ENCODE measurements around the gene NTMT2. TPM values are rescaled to one million over a fixed set of nuclear protein-coding genes. Genes with fewer than 3 reads are reported as not detected.

Gene NTMT2
- total RNA-seq, 6 donors from 2014 or later = not detected

- Histone ChIP-seq H3K27me3 (no peaks in the 10 kb centered on the region), H3K9me3 (peaks cover 0 to 8% (median 1%) of the 10 kb centered on the region in 4 donors), H3K4me1 (no peaks in the 10 kb centered on the region), H3K36me3 (no peaks in the 10 kb centered on the region), H3K4me3 (no peak overlapping the region), H3K27ac (no peak overlapping the region)
- no peak for DNase-seq
- TF ChIP-seq POLR2A (IDR thresholded peaks at IDR 0.05) (no peak), CTCF (IDR thresholded peaks at IDR 0.05) (no peak), POLR2AphosphoS5 (IDR thresholded peaks at IDR 0.05) (no peak)
- 30 to 41% methylated on average over 2 of the region's 2 CpGs for WGBS, 2 donors
- no peak for ATAC-seq (ENCODE audit: low FRiP score in 2 of 2)
Measured at GRCh38 chr1:170150016-170150415, 4.3 kb downstream of the NTMT2 start.

- no peak for DNase-seq
- Histone ChIP-seq H3K4me3 (no peak overlapping the region), H3K27ac (no peak overlapping the region), H3K27me3 (no peaks in the 10 kb centered on the region), H3K4me1 (no peaks in the 10 kb centered on the region), H3K36me3 (no peaks in the 10 kb centered on the region), H3K9me3 (peaks cover 0 to 8% (median 1%) of the 10 kb centered on the region in 4 donors)
- no peak for ATAC-seq (ENCODE audit: low FRiP score in 2 of 2)
- TF ChIP-seq POLR2A (IDR thresholded peaks at IDR 0.05) (no peak), CTCF (IDR thresholded peaks at IDR 0.05) (no peak)
- 77 to 85% methylated on average over 2 of the region's 2 CpGs for WGBS, 2 donors
Measured at GRCh38 chr1:170150921-170151320, 5.2 kb downstream of the NTMT2 start.

GRCh38 chr1:170153417-170153816, 7.7 kb downstream of the NTMT2 start:
- no peak for DNase-seq

GRCh38 chr1:170155055-170155454, 9.3 kb downstream of the NTMT2 start:
- DNase-seq = no peak
- no peaks in the 10 kb centered on the region for H3K4me1 ChIP-seq
- H3K36me3 ChIP-seq = no peaks in the 10 kb centered on the region
- ATAC-seq (ENCODE audit: low FRiP score in 2 of 2) = no peak
- 81 to 100% methylated on average over 1 of the region's 1 CpG for WGBS, 2 donors
- H3K9me3 ChIP-seq = peaks cover 0 to 8% (median 1%) of the 10 kb centered on the region in 4 donors
- TF ChIP-seq CTCF (IDR thresholded peaks at IDR 0.05) (no peak), POLR2AphosphoS5 (IDR thresholded peaks at IDR 0.05) (no peak), POLR2A (IDR thresholded peaks at IDR 0.05) (no peak), EP300 (IDR thresholded peaks at IDR 0.05) (no peak)
- no peak overlapping the region for H3K4me3 ChIP-seq
- H3K27me3 ChIP-seq = no peaks in the 10 kb centered on the region
- H3K27ac ChIP-seq = no peak overlapping the region

More at GRCh38 chr1:170153417-170153816, 7.7 kb downstream of the NTMT2 start:
- Histone ChIP-seq H3K27me3 (no peaks in the 10 kb centered on the region), H3K9me3 (peaks cover 0 to 8% (median 1%) of the 10 kb centered on the region in 4 donors), H3K27ac (no peak overlapping the region), H3K4me3 (no peak overlapping the region), H3K4me1 (no peaks in the 10 kb centered on the region), H3K36me3 (no peaks in the 10 kb centered on the region)
- 89 to 93% methylated on average over 1 of the region's 1 CpG for WGBS, 2 donors
- TF ChIP-seq POLR2AphosphoS5 (IDR thresholded peaks at IDR 0.05) (no peak), POLR2A (IDR thresholded peaks at IDR 0.05) (no peak), EP300 (IDR thresholded peaks at IDR 0.05) (no peak), CTCF (IDR thresholded peaks at IDR 0.05) (no peak)
- no peak for ATAC-seq (ENCODE audit: low FRiP score in 2 of 2)

GRCh38 chr1:170156594-170156993, 10.8 kb downstream of the NTMT2 start:
- no peak for TF ChIP-seq POLR2AphosphoS5 (IDR thresholded peaks at IDR 0.05)
- no peak for TF ChIP-seq POLR2A (IDR thresholded peaks at IDR 0.05)
- TF ChIP-seq CTCF (IDR thresholded peaks at IDR 0.05) = no peak
- TF ChIP-seq EP300 (IDR thresholded peaks at IDR 0.05) = no peak
- no peaks in the 10 kb centered on the region for H3K36me3 ChIP-seq
- no peaks in the 10 kb centered on the region for H3K27me3 ChIP-seq
- no peak for ATAC-seq (ENCODE audit: low FRiP score in 2 of 2)
- H3K4me1 ChIP-seq = no peaks in the 10 kb centered on the region
- no peak overlapping the region for H3K4me3 ChIP-seq
- DNase-seq = no peak
- 83 to 88% methylated on average over 2 of the region's 2 CpGs for WGBS, 2 donors
- H3K9me3 ChIP-seq = peaks cover 0 to 8% (median 1%) of the 10 kb centered on the region in 4 donors
- H3K27ac ChIP-seq = no peak overlapping the region
